HEK293 (cell line): ENCODE results near the gene SPDYE6.
"Not testable (repeated sequence)": the region's sequence is repeated elsewhere in the genome, so short reads cannot be mapped to it uniquely, and the experiment has no call there.

Experiments
- CTCF ChIA-PET: fragments of 350-600 bp; formaldehyde crosslinking; extraction: SDS; loops from one replicate; lab custom pipeline; 2021; ENCODE audit warnings: antibody characterized with exemption; lab: Yijun Ruan, JAX
- POLR2A ChIA-PET: fragments of 300-600 bp; formaldehyde crosslinking; extraction: SDS; loops from one replicate; lab custom pipeline; 2020; ENCODE audit warnings: antibody characterized with exemption, inconsistent platforms; lab: Yijun Ruan, JAX
- H3K27ac ChIP-seq: fragments of 200-500 bp; sonication (Bioruptor generic); 2 replicates; pipeline ENCODE4 v1.5.1; 2014; ENCODE audit warnings: low read depth, low read length, control low read depth, inconsistent platforms; ENCODE audit errors: extremely low read depth
- H3K36me3 ChIP-seq, 2 experiments: fragments of 200-500 bp in 1 of 2; sonication (Bioruptor generic) in 1 of 2; 1 replicate in 1 of 2; 2 replicates in 1 of 2; pipeline ENCODE4 v1.5.1; 2014 to 2017; ENCODE audit warnings: inconsistent platforms in 2 of 2, low read length in 2 of 2; ENCODE audit not compliant: control insufficient read depth in 2 of 2, insufficient read depth in 1 of 2
- H3K4me1 ChIP-seq: fragments of 200-500 bp; sonication (Bioruptor generic); 2 replicates; pipeline ENCODE4 v1.5.1; 2014; ENCODE audit warnings: mild to moderate bottlenecking, low read length, inconsistent platforms; ENCODE audit not compliant: control insufficient read depth, insufficient read depth
- H3K4me3 ChIP-seq: 2 replicates; pipeline ENCODE4 v1.5.1; 2011; ENCODE audit warnings: low read depth, mild to moderate bottlenecking, control low read depth, low read length, moderate library complexity
- H3K9me3 ChIP-seq: fragments of 200-500 bp; sonication (Bioruptor generic); 2 replicates; pipeline ENCODE4 v1.5.1; 2014; ENCODE audit warnings: low read depth, low read length, inconsistent platforms; ENCODE audit not compliant: control insufficient read depth, insufficient read depth
- CTCF ChIP-seq: fragments of 450-650 bp; formaldehyde crosslinking; IDR thresholded peaks from 2 replicates; pipeline ENCODE4 v1.5.1; 2016; ENCODE audit warnings: missing biosample characterization, missing genetic modification characterization
- EGR2 ChIP-seq: fragments of 450-650 bp; formaldehyde crosslinking; IDR thresholded peaks from 2 replicates; pipeline ENCODE4 v1.5.1; 2016; ENCODE audit warnings: low read depth, missing biosample characterization, missing genetic modification characterization
- GLIS1 ChIP-seq: fragments of 450-650 bp; formaldehyde crosslinking; IDR thresholded peaks from 2 replicates; pipeline ENCODE4 v1.5.1; 2016; ENCODE audit warnings: missing biosample characterization, missing genetic modification characterization
- SP2 ChIP-seq: fragments of 450-650 bp; formaldehyde crosslinking; IDR thresholded peaks from 2 replicates; pipeline ENCODE4 v1.5.1; 2016; ENCODE audit warnings: missing biosample characterization, missing genetic modification characterization
- SP3 ChIP-seq: fragments of 450-650 bp; formaldehyde crosslinking; IDR thresholded peaks from 2 replicates; pipeline ENCODE4 v1.5.1; 2016; ENCODE audit warnings: missing biosample characterization, missing genetic modification characterization
- SP7 ChIP-seq: fragments of 450-650 bp; formaldehyde crosslinking; IDR thresholded peaks from 2 replicates; pipeline ENCODE4 v1.5.1; 2016; ENCODE audit warnings: missing biosample characterization, missing genetic modification characterization
- WT1 ChIP-seq: fragments of 450-650 bp; formaldehyde crosslinking; IDR thresholded peaks from 2 replicates; pipeline ENCODE4 v1.5.1; 2016; ENCODE audit warnings: missing biosample characterization, missing genetic modification characterization
- ZBTB17 ChIP-seq: fragments of 450-650 bp; formaldehyde crosslinking; IDR thresholded peaks from 2 replicates; pipeline ENCODE4 v1.5.1; 2016; ENCODE audit warnings: missing biosample characterization, missing genetic modification characterization
- ZBTB20 ChIP-seq: fragments of 450-650 bp; formaldehyde crosslinking; IDR thresholded peaks from 2 replicates; pipeline ENCODE4 v1.5.1; 2016; ENCODE audit warnings: missing biosample characterization, missing genetic modification characterization
- ZBTB26 ChIP-seq: fragments of 450-650 bp; formaldehyde crosslinking; optimal IDR thresholded peaks from 2 replicates; pipeline ENCODE3; 2016; ENCODE audit warnings: missing biosample characterization, mild to moderate bottlenecking, missing genetic modification characterization
- ZBTB48 ChIP-seq: fragments of 450-650 bp; formaldehyde crosslinking; IDR thresholded peaks from 2 replicates; pipeline ENCODE4 v1.5.1; 2016; ENCODE audit warnings: missing biosample characterization, missing genetic modification characterization
- ZBTB8A ChIP-seq: fragments of 450-650 bp; formaldehyde crosslinking; IDR thresholded peaks from 2 replicates; pipeline ENCODE4 v1.5.1; 2016; ENCODE audit warnings: missing biosample characterization, missing genetic modification characterization
- ZEB2 ChIP-seq: fragments of 450-650 bp; formaldehyde crosslinking; IDR thresholded peaks from 2 replicates; pipeline ENCODE4 v1.5.1; 2016; ENCODE audit warnings: missing biosample characterization, missing genetic modification characterization
- ZFHX2 ChIP-seq: fragments of 450-650 bp; formaldehyde crosslinking; conservative IDR thresholded peaks from 2 replicates; pipeline ENCODE4 v1.5.1; 2016; ENCODE audit warnings: missing biosample characterization, missing genetic modification characterization
- ZFP69B ChIP-seq: fragments of 450-650 bp; formaldehyde crosslinking; IDR thresholded peaks from 2 replicates; pipeline ENCODE4 v1.5.1; 2016; ENCODE audit warnings: missing biosample characterization, missing genetic modification characterization
- ZNF394 ChIP-seq: fragments of 450-650 bp; formaldehyde crosslinking; IDR thresholded peaks from 2 replicates; pipeline ENCODE4 v1.5.1; 2016; ENCODE audit warnings: missing biosample characterization, missing genetic modification characterization, mild to moderate bottlenecking, moderate library complexity, borderline replicate concordance
- ZNF518A ChIP-seq: fragments of 450-650 bp; formaldehyde crosslinking; conservative IDR thresholded peaks from 2 replicates; pipeline ENCODE4 v1.5.1; 2016; ENCODE audit warnings: low read depth, missing biosample characterization, missing genetic modification characterization
- ZNF580 ChIP-seq: fragments of 450-650 bp; formaldehyde crosslinking; IDR thresholded peaks from 2 replicates; pipeline ENCODE4 v1.5.1; 2016; ENCODE audit warnings: missing biosample characterization, missing genetic modification characterization
- ZNF600 ChIP-seq: fragments of 450-650 bp; formaldehyde crosslinking; IDR thresholded peaks from 2 replicates; pipeline ENCODE4 v1.5.1; 2016; ENCODE audit warnings: missing biosample characterization, missing genetic modification characterization
- ZNF660 ChIP-seq: fragments of 450-650 bp; IDR thresholded peaks from 2 replicates; pipeline ENCODE4 v1.5.1; 2018; ENCODE audit warnings: missing biosample characterization, mild to moderate bottlenecking, missing genetic modification characterization
- ZXDB ChIP-seq: fragments of 450-650 bp; formaldehyde crosslinking; IDR thresholded peaks from 2 replicates; pipeline ENCODE4 v1.5.1; 2016; ENCODE audit warnings: missing biosample characterization, missing genetic modification characterization
- TF ChIP-seq, protein P1 (sequence below): fragments of 450-650 bp; formaldehyde crosslinking; IDR thresholded peaks from 2 replicates; pipeline ENCODE4 v1.5.1; 2016; ENCODE audit warnings: missing biosample characterization, missing genetic modification characterization
- TF ChIP-seq, protein P2 (sequence below): fragments of 450-650 bp; formaldehyde crosslinking; IDR thresholded peaks from 2 replicates; pipeline ENCODE4 v1.5.1; 2016; ENCODE audit warnings: missing biosample characterization, missing genetic modification characterization

The SPDYE6 gene

GRCh38 chr7:102363549-102364393, 7.5 kb upstream of the SPDYE6 start:
- H3K36me3 ChIP-seq, CTCF ChIA-PET, H3K4me1 ChIP-seq, H3K9me3 ChIP-seq: not testable (repeated sequence)
- H3K27ac ChIP-seq = peak overlapping the region; percentile 8; the same call in 1 of the 2 replicates
- H3K4me3 ChIP-seq = peak overlapping the region; percentile 57
- POLR2A ChIA-PET = interaction anchor here (0.7 to 1.2 kb wide), 5 partner anchors 41 to 104 kb away, joined by 3 to 6 read pairs (median 4); partner anchors contain the start of gene SH2B2
- peak; percentile 58 for TF ChIP-seq ZXDB
- peak; percentile 72; the same call in 1 of the 2 replicates for TF ChIP-seq ZFHX2 (tag by site-specific recombination)
- TF ChIP-seq ZEB2 (tag by site-specific recombination) = peak; percentile 60
- TF ChIP-seq ZNF660 (tag by site-specific recombination) = peak; percentile 79; the same call in 1 of the 2 replicates
- peak; percentile 28; the same call in 1 of the 2 replicates for TF ChIP-seq ZNF600
- 0 out of 2 replicates have a peak, but pooled peaks have one; percentile 36 for TF ChIP-seq ZFP69B (tag by site-specific recombination)
- TF ChIP-seq EGR2 (tag by site-specific recombination) = peak; percentile 62
- peak; percentile 22; the same call in 1 of the 2 replicates for TF ChIP-seq GLIS1
- TF ChIP-seq ZBTB20 = peak; percentile 29; the same call in 1 of the 2 replicates
- TF ChIP-seq ZNF580 (tag by site-specific recombination) = 0 out of 2 replicates have a peak, but pooled peaks have one; percentile 53
- TF ChIP-seq ZBTB17 (tag by site-specific recombination) = peak; percentile 62
- peak; percentile 41; the same call in 1 of the 2 replicates for TF ChIP-seq ZBTB8A (tag by site-specific recombination)
- peak; percentile 83 for TF ChIP-seq SP2 (tag by site-specific recombination)
- peak; percentile 99 for TF ChIP-seq ZBTB26 (tag by site-specific recombination)
- TF ChIP-seq SP7 (tag by site-specific recombination) = peak; percentile 44; the same call in 1 of the 2 replicates
- peak; percentile 82 for TF ChIP-seq CTCF
- TF ChIP-seq ZNF518A (tag by site-specific recombination) = peak; percentile 50
- TF ChIP-seq SP3 (tag by site-specific recombination) = peak; percentile 76
- peak; percentile 100 for TF ChIP-seq ZBTB48 (tag by site-specific recombination)
- TF ChIP-seq WT1 (tag by site-specific recombination) = peak; percentile 26; the same call in 1 of the 2 replicates
- TF ChIP-seq, protein P1, sequence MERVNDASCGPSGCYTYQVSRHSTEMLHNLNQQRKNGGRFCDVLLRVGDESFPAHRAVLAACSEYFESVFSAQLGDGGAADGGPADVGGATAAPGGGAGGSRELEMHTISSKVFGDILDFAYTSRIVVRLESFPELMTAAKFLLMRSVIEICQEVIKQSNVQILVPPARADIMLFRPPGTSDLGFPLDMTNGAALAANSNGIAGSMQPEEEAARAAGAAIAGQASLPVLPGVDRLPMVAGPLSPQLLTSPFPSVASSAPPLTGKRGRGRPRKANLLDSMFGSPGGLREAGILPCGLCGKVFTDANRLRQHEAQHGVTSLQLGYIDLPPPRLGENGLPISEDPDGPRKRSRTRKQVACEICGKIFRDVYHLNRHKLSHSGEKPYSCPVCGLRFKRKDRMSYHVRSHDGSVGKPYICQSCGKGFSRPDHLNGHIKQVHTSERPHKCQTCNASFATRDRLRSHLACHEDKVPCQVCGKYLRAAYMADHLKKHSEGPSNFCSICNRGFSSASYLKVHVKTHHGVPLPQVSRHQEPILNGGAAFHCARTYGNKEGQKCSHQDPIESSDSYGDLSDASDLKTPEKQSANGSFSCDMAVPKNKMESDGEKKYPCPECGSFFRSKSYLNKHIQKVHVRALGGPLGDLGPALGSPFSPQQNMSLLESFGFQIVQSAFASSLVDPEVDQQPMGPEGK (tag by site-specific recombination) = peak; percentile 45
- peak; percentile 31; the same call in 1 of the 2 replicates for TF ChIP-seq ZNF394 (tag by site-specific recombination)
- TF ChIP-seq, protein P2, sequence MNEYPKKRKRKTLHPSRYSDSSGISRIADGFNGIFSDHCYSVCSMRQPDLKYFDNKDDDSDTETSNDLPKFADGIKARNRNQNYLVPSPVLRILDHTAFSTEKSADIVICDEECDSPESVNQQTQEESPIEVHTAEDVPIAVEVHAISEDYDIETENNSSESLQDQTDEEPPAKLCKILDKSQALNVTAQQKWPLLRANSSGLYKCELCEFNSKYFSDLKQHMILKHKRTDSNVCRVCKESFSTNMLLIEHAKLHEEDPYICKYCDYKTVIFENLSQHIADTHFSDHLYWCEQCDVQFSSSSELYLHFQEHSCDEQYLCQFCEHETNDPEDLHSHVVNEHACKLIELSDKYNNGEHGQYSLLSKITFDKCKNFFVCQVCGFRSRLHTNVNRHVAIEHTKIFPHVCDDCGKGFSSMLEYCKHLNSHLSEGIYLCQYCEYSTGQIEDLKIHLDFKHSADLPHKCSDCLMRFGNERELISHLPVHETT = 0 out of 2 replicates have a peak, but pooled peaks have one; percentile 39
